ENCODE results near the gene CD38. TPM values are rescaled to one million over a fixed set of nuclear protein-coding genes. Genes with fewer than 3 reads are reported as not detected.
A peak's percentile ranks its signal among the peaks of the same experiment; 100 is the strongest.

The CD38 gene
- total RNA-seq, 1 donor from 2014 or later: 6.1 TPM

- DNase-seq: no peak
Measured at GRCh38 chr4:15868826-15869413, 90.8 kb downstream of the CD38 start.

- no peak for DNase-seq
Measured at GRCh38 chr4:15870079-15870478, 92.0 kb downstream of the CD38 start.

GRCh38 chr4:15870921-15871664 is 93.0 kb downstream of the CD38 start:
- DNase-seq: no peak

- DNase-seq: no peak
Measured at GRCh38 chr4:15873117-15873516, 95.0 kb downstream of the CD38 start.

- no peak for DNase-seq
Measured at GRCh38 chr4:15874671-15875070, 96.5 kb downstream of the CD38 start.

- no peak for DNase-seq
Measured at GRCh38 chr4:15875663-15876460, 97.7 kb downstream of the CD38 start.

GRCh38 chr4:15878011-15878410 is 99.9 kb downstream of the CD38 start:
- no peak for DNase-seq

- DNase-seq: no peak
Measured at GRCh38 chr4:15881820-15882219, 103.7 kb downstream of the CD38 start.

GRCh38 chr4:15882675-15883086 is 104.6 kb downstream of the CD38 start:
- peak; percentile 19 for DNase-seq

- DNase-seq: no peak
Measured at GRCh38 chr4:15883610-15884243, 105.6 kb downstream of the CD38 start.

- no peak for DNase-seq
Measured at GRCh38 chr4:15884666-15885065, 106.5 kb downstream of the CD38 start.

GRCh38 chr4:15885422-15885821 is 107.3 kb downstream of the CD38 start:
- DNase-seq: no peak

- DNase-seq: no peak
Measured at GRCh38 chr4:15888515-15888914, 110.4 kb downstream of the CD38 start.

GRCh38 chr4:15890246-15890829 is 112.2 kb downstream of the CD38 start:
- no peak for DNase-seq

GRCh38 chr4:15891312-15891711 is 113.2 kb downstream of the CD38 start:
- no peak for DNase-seq

GRCh38 chr4:15893962-15894361 is 115.8 kb downstream of the CD38 start:
- no peak for DNase-seq

- DNase-seq: no peak
Measured at GRCh38 chr4:15894393-15894792, 116.3 kb downstream of the CD38 start.

- no peak for DNase-seq
Measured at GRCh38 chr4:15894921-15895916, 117.1 kb downstream of the CD38 start.

GRCh38 chr4:15897577-15897976 is 119.4 kb downstream of the CD38 start:
- DNase-seq: no peak

- DNase-seq: no peak
Measured at GRCh38 chr4:15898902-15899301, 120.8 kb downstream of the CD38 start.

- no peak for DNase-seq
Measured at GRCh38 chr4:15899511-15899910, 121.4 kb downstream of the CD38 start.
